TTC549 (cell line): ENCODE results near the gene SOX11.

Source experiments
- FAIRE-seq: peaks from 2 replicates; lab custom pipeline; 2012; peaks lifted over from hg19 to GRCh38; lab: Jason Lieb, UNC

Gene SOX11

GRCh38 chr2:5692561-5693286, 540 bp downstream of the SOX11 start:
- no peak for FAIRE-seq

DNA sequence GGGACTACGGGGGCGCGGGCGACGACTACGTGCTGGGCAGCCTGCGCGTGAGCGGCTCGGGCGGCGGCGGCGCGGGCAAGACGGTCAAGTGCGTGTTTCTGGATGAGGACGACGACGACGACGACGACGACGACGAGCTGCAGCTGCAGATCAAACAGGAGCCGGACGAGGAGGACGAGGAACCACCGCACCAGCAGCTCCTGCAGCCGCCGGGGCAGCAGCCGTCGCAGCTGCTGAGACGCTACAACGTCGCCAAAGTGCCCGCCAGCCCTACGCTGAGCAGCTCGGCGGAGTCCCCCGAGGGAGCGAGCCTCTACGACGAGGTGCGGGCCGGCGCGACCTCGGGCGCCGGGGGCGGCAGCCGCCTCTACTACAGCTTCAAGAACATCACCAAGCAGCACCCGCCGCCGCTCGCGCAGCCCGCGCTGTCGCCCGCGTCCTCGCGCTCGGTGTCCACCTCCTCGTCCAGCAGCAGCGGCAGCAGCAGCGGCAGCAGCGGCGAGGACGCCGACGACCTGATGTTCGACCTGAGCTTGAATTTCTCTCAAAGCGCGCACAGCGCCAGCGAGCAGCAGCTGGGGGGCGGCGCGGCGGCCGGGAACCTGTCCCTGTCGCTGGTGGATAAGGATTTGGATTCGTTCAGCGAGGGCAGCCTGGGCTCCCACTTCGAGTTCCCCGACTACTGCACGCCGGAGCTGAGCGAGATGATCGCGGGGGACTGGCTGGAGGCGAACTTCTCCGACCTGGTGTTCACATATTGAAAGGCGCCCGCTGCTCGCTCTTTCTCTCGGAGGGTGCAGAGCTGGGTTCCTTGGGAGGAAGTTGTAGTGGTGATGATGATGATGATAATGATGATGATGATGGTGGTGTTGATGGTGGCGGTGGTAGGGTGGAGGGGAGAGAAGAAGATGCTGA, 1.4 kb downstream of the SOX11 start:
- no peak for FAIRE-seq

DNA sequence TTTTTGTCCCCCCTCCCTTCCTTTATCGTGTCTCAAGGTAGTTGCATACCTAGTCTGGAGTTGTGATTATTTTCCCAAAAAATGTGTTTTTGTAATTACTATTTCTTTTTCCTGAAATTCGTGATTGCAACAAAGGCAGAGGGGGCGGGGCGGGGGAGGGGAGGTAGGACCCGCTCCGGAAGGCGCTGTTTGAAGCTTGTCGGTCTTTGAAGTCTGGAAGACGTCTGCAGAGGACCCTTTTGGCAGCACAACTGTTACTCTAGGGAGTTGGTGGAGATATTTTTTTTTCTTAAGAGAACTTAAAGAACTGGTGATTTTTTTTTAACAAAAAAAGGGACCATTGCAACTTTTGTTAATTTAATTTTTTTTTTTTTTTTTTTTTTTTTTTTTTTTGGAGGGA, 2.1 kb downstream of the SOX11 start:
- no peak for FAIRE-seq

DNA sequence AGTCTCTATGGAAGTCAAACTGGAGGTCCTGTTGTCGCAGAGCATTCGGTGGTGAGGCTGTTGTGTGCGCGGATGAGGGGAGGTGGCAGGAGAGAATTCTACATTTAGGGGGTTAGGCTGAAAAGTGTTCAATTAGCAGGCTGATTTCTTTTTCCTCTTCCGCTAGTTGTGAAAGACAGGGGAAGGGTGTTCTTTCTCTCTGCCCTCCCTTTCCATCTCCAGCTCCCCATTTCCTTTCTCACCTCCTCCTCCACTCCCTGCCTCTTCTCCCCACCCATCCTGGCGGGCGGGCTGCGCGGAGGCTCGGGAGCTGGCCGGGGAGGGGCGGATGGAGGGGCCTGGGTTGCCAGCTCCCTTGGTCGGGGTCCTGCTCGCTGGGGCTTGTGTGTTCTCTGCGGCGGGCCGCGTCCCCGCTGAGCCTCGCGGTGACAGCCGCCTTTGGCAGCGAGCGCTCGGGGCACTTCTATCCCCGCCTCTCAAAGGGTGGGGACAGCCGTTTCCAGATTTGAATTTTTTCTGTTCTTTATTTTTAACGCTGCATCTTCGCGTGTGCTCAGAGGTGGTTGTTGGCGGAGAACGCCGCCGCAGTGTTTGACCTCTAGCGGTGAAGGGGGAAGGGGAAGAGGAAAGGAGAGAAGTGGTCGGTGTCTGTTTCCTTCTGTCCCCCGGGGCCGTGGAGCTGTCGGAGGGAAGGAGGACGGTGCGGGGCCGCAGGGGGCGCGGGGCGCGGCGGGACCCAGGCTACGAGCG, 3.6 kb downstream of the SOX11 start:
- FAIRE-seq: no peak

- FAIRE-seq: no peak
Measured at GRCh38 chr2:5696404-5696944, 4.3 kb downstream of the SOX11 start.

GRCh38 chr2:5696945-5697521, 4.8 kb downstream of the SOX11 start:
- FAIRE-seq: no peak

DNA sequence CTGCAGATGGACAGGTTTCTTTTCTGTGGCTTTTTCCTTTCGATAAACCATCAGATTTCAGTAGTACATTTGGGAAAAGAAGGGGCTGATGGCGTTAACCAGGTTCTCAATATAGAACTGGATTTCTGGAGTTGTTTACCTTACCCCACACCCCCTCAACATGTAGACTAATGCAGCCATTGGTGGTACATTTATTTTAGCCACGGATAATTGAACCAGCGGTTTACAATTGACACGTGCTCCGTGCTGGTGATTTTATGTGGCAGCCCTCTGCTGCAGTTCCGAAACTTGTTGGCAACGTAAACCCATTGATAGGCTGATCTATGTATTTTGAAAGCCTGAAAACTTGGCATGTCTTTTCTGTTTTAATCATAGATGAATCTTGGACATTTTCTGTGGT, 5.4 kb downstream of the SOX11 start:
- FAIRE-seq: no peak

GRCh38 chr2:5698134-5698533, 6.0 kb downstream of the SOX11 start:
- no peak for FAIRE-seq

- FAIRE-seq: no peak
Measured at GRCh38 chr2:5699963-5700362, 7.8 kb downstream of the SOX11 start.

- FAIRE-seq: no peak
Measured at GRCh38 chr2:5700551-5700950, 8.4 kb downstream of the SOX11 start.

DNA sequence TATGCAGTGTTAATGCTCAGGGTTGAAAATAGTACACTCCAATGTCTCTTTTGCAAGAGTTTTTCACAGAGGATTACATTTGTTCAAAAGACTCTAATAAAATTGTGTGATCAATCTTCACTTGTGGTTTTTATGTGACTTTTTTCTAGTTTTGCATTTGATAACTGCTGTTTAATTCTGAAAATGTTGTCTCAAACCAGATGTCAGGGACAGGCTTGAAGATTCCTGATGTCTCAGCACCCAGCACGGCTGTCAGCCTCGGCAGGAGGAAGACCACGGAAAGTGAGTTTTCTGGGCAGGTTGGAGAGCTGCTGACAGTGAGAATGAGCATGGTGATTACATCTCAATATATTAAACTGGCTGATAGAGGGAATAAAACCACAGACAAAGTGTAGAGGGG, 9.1 kb downstream of the SOX11 start:
- no peak for FAIRE-seq

DNA sequence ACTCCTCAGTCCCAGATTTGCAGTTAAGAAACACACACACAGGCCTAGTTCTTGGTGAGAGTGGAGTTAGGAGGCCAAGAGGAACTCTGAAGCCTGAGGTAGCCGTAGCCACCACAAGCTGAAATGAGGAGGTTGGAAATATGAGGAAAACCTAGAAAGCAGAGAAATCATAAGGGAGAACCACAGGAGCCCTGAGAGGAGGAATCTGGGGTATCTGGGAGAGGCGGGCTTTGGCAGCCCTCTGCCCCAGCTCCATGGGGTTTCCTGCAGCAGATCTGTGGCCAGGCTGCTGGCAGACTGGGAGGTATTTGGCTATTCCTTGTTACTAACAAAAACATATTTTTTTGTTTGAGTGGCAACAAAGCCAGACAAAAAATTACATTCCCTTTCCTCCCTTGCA, 11.0 kb downstream of the SOX11 start:
- FAIRE-seq: no peak

GRCh38 chr2:5705490-5705889, 13.3 kb downstream of the SOX11 start:
- FAIRE-seq: no peak

GRCh38 chr2:5706717-5707455, 14.7 kb downstream of the SOX11 start:
- FAIRE-seq: no peak

DNA sequence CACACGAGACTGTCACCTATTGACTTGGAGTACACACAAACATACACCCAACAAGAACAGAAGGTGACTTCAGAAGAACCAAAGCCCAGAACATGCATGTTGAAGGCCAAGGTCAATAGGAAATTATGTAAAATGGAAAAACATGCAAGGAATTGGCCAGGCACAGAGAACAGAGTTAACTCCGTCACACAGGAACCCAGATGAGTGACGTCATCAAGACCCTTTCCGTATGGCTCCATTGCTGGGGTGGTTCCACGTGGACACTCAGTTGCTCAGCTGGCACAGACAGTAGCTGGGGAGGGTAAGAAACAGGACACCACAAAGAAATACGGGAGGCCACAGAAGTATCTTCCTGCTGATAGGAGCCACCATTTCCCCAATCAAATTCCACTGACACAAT, 18.4 kb downstream of the SOX11 start:
- FAIRE-seq: no peak

GRCh38 chr2:5713101-5713500, 20.9 kb downstream of the SOX11 start:
- FAIRE-seq: no peak

GRCh38 chr2:5719629-5720334, 27.6 kb downstream of the SOX11 start:
- FAIRE-seq: no peak

DNA sequence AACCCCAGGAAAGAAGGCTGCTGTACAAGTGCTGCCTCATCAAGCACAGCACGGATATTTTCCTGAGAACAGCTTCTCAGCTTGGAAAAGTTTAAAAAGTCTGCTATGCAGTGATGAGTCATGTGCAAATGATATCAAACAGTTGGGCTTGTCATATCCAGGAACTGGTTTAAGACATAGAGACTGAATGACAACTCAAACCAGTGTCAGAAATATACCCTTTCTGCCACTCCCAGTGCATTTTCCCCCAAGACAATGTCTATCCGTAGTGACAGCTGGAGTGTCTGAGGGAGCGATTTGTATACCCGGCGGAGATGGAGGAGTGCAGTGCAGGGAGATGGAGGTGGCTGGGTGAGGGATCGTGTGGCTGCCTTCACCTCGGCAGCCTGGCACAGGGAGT, 28.2 kb downstream of the SOX11 start:
- no peak for FAIRE-seq

DNA sequence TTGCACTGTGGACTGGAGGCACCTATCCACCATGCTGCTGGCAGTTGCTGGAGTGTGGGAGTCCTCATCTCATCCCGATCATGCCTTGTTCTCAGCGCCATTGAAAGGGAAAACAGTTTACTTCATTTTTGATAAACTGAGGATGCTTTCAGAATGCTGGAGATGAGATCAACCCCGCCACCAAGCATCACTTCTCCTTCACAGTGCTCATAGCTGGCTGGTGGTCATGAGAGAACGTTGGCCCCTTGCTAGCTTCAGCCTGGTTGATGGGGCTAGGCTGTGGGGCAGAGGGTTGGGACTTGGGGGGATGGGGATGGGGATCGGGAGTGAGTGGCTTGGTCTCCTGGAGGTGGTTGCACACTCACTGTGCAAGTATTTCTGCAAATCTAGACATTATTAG, 30.1 kb downstream of the SOX11 start:
- FAIRE-seq: no peak

GRCh38 chr2:5723791-5724735, 31.9 kb downstream of the SOX11 start:
- no peak for FAIRE-seq
